ENCODE data around the gene MBNL2.

Gene MBNL2

GRCh38 chr13:97403893-97404750 lies 182.0 kb downstream of the MBNL2 start:
- Histone ChIP-seq H3K36me3 (ENCODE audit: control insufficient read depth in 4 of 4, insufficient read depth in 4 of 4, low read length in 3 of 4) (no peaks in the 10 kb centered on the region), H3K4me1 (ENCODE audit: control extremely low read depth in 1 of 4, control insufficient read depth in 4 of 4, insufficient read depth in 4 of 4, low read length in 3 of 4) (no peaks in the 10 kb centered on the region), H3K27ac (ENCODE audit: insufficient read depth in 1 of 2, low read depth in 1 of 2, low read length in 2 of 2, poor library complexity in 1 of 2, severe bottlenecking in 2 of 2) (no peak overlapping the region), H3K27me3 (replicated peaks in 2 of 5; ENCODE audit: control insufficient read depth in 4 of 5, insufficient read depth in 5 of 5, low read length in 4 of 5) (no peaks in the 10 kb centered on the region), H3K9me3 (ENCODE audit: control extremely low read depth in 1 of 5, control insufficient read depth in 4 of 5, insufficient read depth in 2 of 5, low read depth in 1 of 5, low read length in 4 of 5) (no peaks in the 10 kb centered on the region), H3K4me3 (ENCODE audit: control insufficient read depth in 1 of 7, extremely low read depth in 1 of 7, insufficient read depth in 4 of 7, low read depth in 2 of 7, low read length in 6 of 7) (no peak overlapping the region)
- 100% methylated on average over 2 of the region's 3 CpGs for WGBS (ENCODE audit: insufficient coverage)
- CTCF ChIA-PET: no interaction called here
- POLR2A ChIA-PET: no interaction called here
- DNase-seq: no peak

DNA sequence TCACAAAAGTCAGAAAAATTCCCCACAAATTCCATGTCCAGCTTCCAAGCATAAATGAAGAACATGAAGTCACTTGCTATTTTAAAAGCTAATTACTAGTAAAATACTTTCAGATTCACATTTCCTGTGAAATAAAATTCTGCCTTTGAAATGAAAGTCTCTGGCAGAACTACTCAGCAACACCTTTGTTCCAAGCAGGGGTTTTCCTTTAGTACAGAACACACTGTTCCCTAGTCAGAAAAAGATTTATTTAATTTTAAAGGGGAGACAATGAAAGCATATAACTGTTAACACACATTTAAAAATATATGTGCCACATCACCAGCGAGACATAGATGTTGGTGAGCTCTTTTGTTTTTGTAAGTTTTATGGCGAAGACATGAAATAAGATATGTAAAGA lies 185.4 kb downstream of the MBNL2 start:
- no peak overlapping the region for H3K27ac ChIP-seq (ENCODE audit: insufficient read depth in 1 of 2, low read depth in 1 of 2, low read length in 2 of 2, poor library complexity in 1 of 2, severe bottlenecking in 2 of 2)
- no peaks in the 10 kb centered on the region for H3K36me3 ChIP-seq (ENCODE audit: control insufficient read depth in 4 of 4, insufficient read depth in 4 of 4, low read length in 3 of 4)
- WGBS (ENCODE audit: insufficient coverage): no CpG with 5 or more reads among the region's 2 CpGs
- POLR2A ChIA-PET: no interaction called here
- H3K27me3 ChIP-seq (replicated peaks in 2 of 5; ENCODE audit: control insufficient read depth in 4 of 5, insufficient read depth in 5 of 5, low read length in 4 of 5): no peaks in the 10 kb centered on the region
- no peak overlapping the region for H3K4me3 ChIP-seq (ENCODE audit: control insufficient read depth in 1 of 7, extremely low read depth in 1 of 7, insufficient read depth in 4 of 7, low read depth in 2 of 7, low read length in 6 of 7)
- H3K9me3 ChIP-seq (ENCODE audit: control extremely low read depth in 1 of 5, control insufficient read depth in 4 of 5, insufficient read depth in 2 of 5, low read depth in 1 of 5, low read length in 4 of 5): no peaks in the 10 kb centered on the region
- CTCF ChIA-PET: interaction anchor here (0.9 kb wide), 1 partner anchor 11 kb away, joined by 3 read pairs; no protein-coding TSS in a partner anchor
- no peak for DNase-seq
- H3K4me1 ChIP-seq (ENCODE audit: control extremely low read depth in 1 of 4, control insufficient read depth in 4 of 4, insufficient read depth in 4 of 4, low read length in 3 of 4): no peaks in the 10 kb centered on the region

DNA sequence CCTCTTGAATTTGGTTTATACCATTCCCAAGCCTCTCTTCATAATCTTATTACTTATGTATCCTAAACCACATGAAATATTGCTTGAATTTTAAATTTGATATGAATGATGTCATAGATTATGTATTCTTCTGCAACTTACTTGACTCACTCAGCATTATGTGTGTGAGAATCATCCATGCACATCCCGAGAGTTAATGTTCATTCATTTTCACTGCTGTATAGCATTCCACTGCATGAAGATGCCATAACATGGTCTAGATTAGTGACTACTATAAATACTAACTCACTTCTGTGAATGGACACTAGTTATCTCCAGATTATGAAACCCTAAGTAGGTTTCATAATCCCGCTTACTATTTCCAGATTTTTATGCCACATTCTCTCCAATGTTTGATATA lies 186.8 kb downstream of the MBNL2 start:
- peaks cover 0 to 8% (median 2%) of the 10 kb centered on the region in 4 experiments for H3K4me1 ChIP-seq (ENCODE audit: control extremely low read depth in 1 of 4, control insufficient read depth in 4 of 4, insufficient read depth in 4 of 4, low read length in 3 of 4)
- no peaks in the 10 kb centered on the region for H3K9me3 ChIP-seq (ENCODE audit: control extremely low read depth in 1 of 5, control insufficient read depth in 4 of 5, insufficient read depth in 2 of 5, low read depth in 1 of 5, low read length in 4 of 5)
- DNase-seq: no peak
- WGBS (ENCODE audit: insufficient coverage): 100% methylated on average over 1 of the region's 2 CpGs
- ChIA-PET CTCF (no interaction called here), POLR2A (no interaction called here)
- H3K27ac ChIP-seq (ENCODE audit: insufficient read depth in 1 of 2, low read depth in 1 of 2, low read length in 2 of 2, poor library complexity in 1 of 2, severe bottlenecking in 2 of 2): no peak overlapping the region
- H3K27me3 ChIP-seq (replicated peaks in 2 of 5; ENCODE audit: control insufficient read depth in 4 of 5, insufficient read depth in 5 of 5, low read length in 4 of 5): no peaks in the 10 kb centered on the region
- H3K36me3 ChIP-seq (ENCODE audit: control insufficient read depth in 4 of 4, insufficient read depth in 4 of 4, low read length in 3 of 4): no peaks in the 10 kb centered on the region
- H3K4me3 ChIP-seq (ENCODE audit: control insufficient read depth in 1 of 7, extremely low read depth in 1 of 7, insufficient read depth in 4 of 7, low read depth in 2 of 7, low read length in 6 of 7): no peak overlapping the region

DNA sequence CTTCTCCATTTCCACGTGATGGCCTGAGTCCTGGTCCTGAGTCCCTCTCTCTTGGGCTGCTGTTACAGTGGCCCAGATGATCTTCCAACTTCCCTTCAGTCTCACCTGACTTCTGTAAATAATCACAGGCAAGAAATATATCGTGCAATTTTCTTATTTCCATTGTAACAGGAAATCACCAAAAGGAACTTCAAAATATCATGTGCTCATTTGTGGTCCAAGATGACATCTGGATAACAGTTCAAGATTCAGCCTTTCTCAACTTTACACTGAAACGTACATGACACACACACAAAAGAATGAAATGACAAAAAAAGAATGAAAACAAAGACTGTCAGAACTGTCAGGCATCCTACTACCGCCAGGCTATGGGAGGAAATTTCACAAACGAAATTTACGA lies 189.9 kb downstream of the MBNL2 start:
- POLR2A ChIA-PET: no interaction called here
- WGBS (ENCODE audit: insufficient coverage): 81% methylated on average over 6 of the region's 6 CpGs

DNA sequence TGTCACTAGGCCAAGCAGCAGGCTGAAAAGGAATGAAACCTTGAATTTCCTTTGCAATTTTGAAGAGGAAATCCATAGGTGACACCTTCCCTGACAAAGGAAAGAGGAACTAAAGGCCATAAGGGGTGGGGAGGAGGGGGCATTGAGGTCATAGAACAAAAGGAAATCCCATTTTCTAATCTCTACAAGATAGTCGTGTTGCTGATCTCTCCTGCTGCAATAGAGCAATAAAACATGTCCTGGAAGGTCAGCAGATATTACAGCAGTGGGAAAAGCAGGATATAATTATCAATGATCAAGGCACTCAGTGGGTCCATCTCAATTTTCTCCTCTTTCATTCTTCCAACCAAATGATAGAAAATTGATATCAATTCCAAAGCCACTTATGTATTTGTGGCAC lies 191.6 kb downstream of the MBNL2 start:
- Histone ChIP-seq H3K36me3 (ENCODE audit: control insufficient read depth in 4 of 4, insufficient read depth in 4 of 4, low read length in 3 of 4) (no peaks in the 10 kb centered on the region), H3K9me3 (ENCODE audit: control extremely low read depth in 1 of 5, control insufficient read depth in 4 of 5, insufficient read depth in 2 of 5, low read depth in 1 of 5, low read length in 4 of 5) (no peaks in the 10 kb centered on the region), H3K27me3 (replicated peaks in 2 of 5; ENCODE audit: control insufficient read depth in 4 of 5, insufficient read depth in 5 of 5, low read length in 4 of 5) (no peaks in the 10 kb centered on the region), H3K4me3 (ENCODE audit: control insufficient read depth in 1 of 7, extremely low read depth in 1 of 7, insufficient read depth in 4 of 7, low read depth in 2 of 7, low read length in 6 of 7) (no peak overlapping the region), H3K27ac (ENCODE audit: insufficient read depth in 1 of 2, low read depth in 1 of 2, low read length in 2 of 2, poor library complexity in 1 of 2, severe bottlenecking in 2 of 2) (no peak overlapping the region), H3K4me1 (ENCODE audit: control extremely low read depth in 1 of 4, control insufficient read depth in 4 of 4, insufficient read depth in 4 of 4, low read length in 3 of 4) (peaks cover 0 to 8% (median 3%) of the 10 kb centered on the region in 4 experiments)
- 0% methylated on average over 1 of the region's 1 CpG for WGBS (ENCODE audit: insufficient coverage)
- peak in 2 of 3 donors; percentile 36 to 46 for DNase-seq
- CTCF ChIA-PET: no interaction called here
- POLR2A ChIA-PET: no interaction called here

More for the DNA sequence above, 189.9 kb downstream of the MBNL2 start:
- CTCF ChIA-PET: no interaction called here
- H3K36me3 ChIP-seq (ENCODE audit: control insufficient read depth in 4 of 4, insufficient read depth in 4 of 4, low read length in 3 of 4): no peaks in the 10 kb centered on the region
- H3K27ac ChIP-seq (ENCODE audit: insufficient read depth in 1 of 2, low read depth in 1 of 2, low read length in 2 of 2, poor library complexity in 1 of 2, severe bottlenecking in 2 of 2): no peak overlapping the region
- no peak for DNase-seq
- H3K9me3 ChIP-seq (ENCODE audit: control extremely low read depth in 1 of 5, control insufficient read depth in 4 of 5, insufficient read depth in 2 of 5, low read depth in 1 of 5, low read length in 4 of 5): no peaks in the 10 kb centered on the region
- H3K4me3 ChIP-seq (ENCODE audit: control insufficient read depth in 1 of 7, extremely low read depth in 1 of 7, insufficient read depth in 4 of 7, low read depth in 2 of 7, low read length in 6 of 7): no peak overlapping the region
- peaks cover 0 to 8% (median 3%) of the 10 kb centered on the region in 4 experiments for H3K4me1 ChIP-seq (ENCODE audit: control extremely low read depth in 1 of 4, control insufficient read depth in 4 of 4, insufficient read depth in 4 of 4, low read length in 3 of 4)
- no peaks in the 10 kb centered on the region for H3K27me3 ChIP-seq (replicated peaks in 2 of 5; ENCODE audit: control insufficient read depth in 4 of 5, insufficient read depth in 5 of 5, low read length in 4 of 5)

DNA sequence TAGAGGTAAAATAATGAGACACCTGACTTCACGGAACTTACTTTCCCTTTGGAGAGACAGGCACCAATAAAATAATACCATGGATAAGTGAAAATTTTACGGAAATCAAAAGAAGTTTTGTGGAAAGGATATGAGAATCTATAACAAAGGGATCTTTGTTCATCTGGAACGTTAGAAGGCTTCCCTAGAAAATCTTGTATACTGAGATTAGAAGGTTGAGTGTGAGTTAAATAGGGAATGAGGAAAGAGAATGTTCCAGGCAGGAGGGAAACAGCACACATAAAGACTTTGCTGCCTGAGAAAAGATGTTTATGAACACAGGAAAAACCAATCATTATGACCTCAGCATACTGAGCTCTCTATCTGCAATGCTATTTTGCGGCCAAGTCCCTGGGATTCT lies 192.3 kb downstream of the MBNL2 start:
- no peak overlapping the region for H3K27ac ChIP-seq (ENCODE audit: insufficient read depth in 1 of 2, low read depth in 1 of 2, low read length in 2 of 2, poor library complexity in 1 of 2, severe bottlenecking in 2 of 2)
- WGBS (ENCODE audit: insufficient coverage): 100% methylated on average over 1 of the region's 4 CpGs
- ChIA-PET CTCF (interaction anchor here (0.8 to 1.4 kb wide), 3 partner anchors 17 to 49 kb away, joined by 3 to 4 read pairs (median 3); no protein-coding TSS in a partner anchor), POLR2A (no interaction called here)
- no peaks in the 10 kb centered on the region for H3K36me3 ChIP-seq (ENCODE audit: control insufficient read depth in 4 of 4, insufficient read depth in 4 of 4, low read length in 3 of 4)
- no peak for DNase-seq
- H3K9me3 ChIP-seq (ENCODE audit: control extremely low read depth in 1 of 5, control insufficient read depth in 4 of 5, insufficient read depth in 2 of 5, low read depth in 1 of 5, low read length in 4 of 5): no peaks in the 10 kb centered on the region
- no peak overlapping the region for H3K4me3 ChIP-seq (ENCODE audit: control insufficient read depth in 1 of 7, extremely low read depth in 1 of 7, insufficient read depth in 4 of 7, low read depth in 2 of 7, low read length in 6 of 7)
- no peaks in the 10 kb centered on the region for H3K27me3 ChIP-seq (replicated peaks in 2 of 5; ENCODE audit: control insufficient read depth in 4 of 5, insufficient read depth in 5 of 5, low read length in 4 of 5)
- H3K4me1 ChIP-seq (ENCODE audit: control extremely low read depth in 1 of 4, control insufficient read depth in 4 of 4, insufficient read depth in 4 of 4, low read length in 3 of 4): peaks cover 0 to 8% (median 3%) of the 10 kb centered on the region in 4 experiments

GRCh38 chr13:97417698-97418097 lies 195.6 kb downstream of the MBNL2 start:
- WGBS (ENCODE audit: insufficient coverage): 83% methylated on average over 1 of the region's 5 CpGs
- DNase-seq: no peak

More at GRCh38 chr13:97417698-97418097, 195.6 kb downstream of the MBNL2 start:
- no peak overlapping the region for H3K27ac ChIP-seq (ENCODE audit: insufficient read depth in 1 of 2, low read depth in 1 of 2, low read length in 2 of 2, poor library complexity in 1 of 2, severe bottlenecking in 2 of 2)
- H3K27me3 ChIP-seq (replicated peaks in 2 of 5; ENCODE audit: control insufficient read depth in 4 of 5, insufficient read depth in 5 of 5, low read length in 4 of 5): no peaks in the 10 kb centered on the region
- no peaks in the 10 kb centered on the region for H3K36me3 ChIP-seq (ENCODE audit: control insufficient read depth in 4 of 4, insufficient read depth in 4 of 4, low read length in 3 of 4)
- ChIA-PET POLR2A (no interaction called here), CTCF (no interaction called here)
- no peaks in the 10 kb centered on the region for H3K9me3 ChIP-seq (ENCODE audit: control extremely low read depth in 1 of 5, control insufficient read depth in 4 of 5, insufficient read depth in 2 of 5, low read depth in 1 of 5, low read length in 4 of 5)
- no peak overlapping the region for H3K4me3 ChIP-seq (ENCODE audit: control insufficient read depth in 1 of 7, extremely low read depth in 1 of 7, insufficient read depth in 4 of 7, low read depth in 2 of 7, low read length in 6 of 7)
- H3K4me1 ChIP-seq (ENCODE audit: control extremely low read depth in 1 of 4, control insufficient read depth in 4 of 4, insufficient read depth in 4 of 4, low read length in 3 of 4): peaks cover 0 to 8% (median 3%) of the 10 kb centered on the region in 4 experiments
